Right renal pelvis (tissue), 4 donors: ENCODE measurements around the gene CCNK. TPM values are rescaled to one million over a fixed set of nuclear protein-coding genes. Genes with fewer than 3 reads are reported as not detected.

Experiments used
- DNase-seq, 4 donors: peaks; one replicate each; pipeline ENCODE4 v3.0.0-alpha.2; 2013; ENCODE audit warnings: low read depth in 4 of 4, low spot score in 3 of 4, missing footprints in 1 of 4
- polyA plus RNA-seq, 4 donors: library from polyadenylated mRNA; unstranded; fragments of 120-200 nt; gene quantifications; one replicate each; pipeline ENCODE4 v1.2.1, GENCODE V29; 2013; ENCODE audit not compliant: insufficient read length in 4 of 4

The CCNK gene
- polyA plus RNA-seq, 4 donors: 41.7 to 54.9 (median 48.3) TPM

DNA sequence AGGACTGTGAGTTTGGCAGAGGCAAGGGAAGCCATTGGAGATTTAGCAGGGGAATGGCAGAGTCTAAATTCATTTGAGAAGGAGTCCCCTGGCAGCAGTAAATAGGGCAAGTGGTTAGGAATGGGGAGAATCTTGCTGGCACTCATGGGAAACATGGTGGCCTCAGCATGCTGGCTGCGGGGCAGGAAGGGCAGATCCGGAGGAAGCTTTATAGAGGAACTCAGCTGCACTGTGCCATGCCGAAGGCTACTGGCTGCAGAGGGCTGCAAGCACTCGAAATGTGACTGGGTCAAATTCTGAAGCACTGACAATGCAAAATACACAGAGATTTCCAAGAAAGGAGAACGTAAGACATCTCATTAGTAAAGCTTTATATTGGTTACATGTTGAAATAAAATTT, 23.9 kb downstream of the CCNK start:
- DNase-seq: no peak

DNA sequence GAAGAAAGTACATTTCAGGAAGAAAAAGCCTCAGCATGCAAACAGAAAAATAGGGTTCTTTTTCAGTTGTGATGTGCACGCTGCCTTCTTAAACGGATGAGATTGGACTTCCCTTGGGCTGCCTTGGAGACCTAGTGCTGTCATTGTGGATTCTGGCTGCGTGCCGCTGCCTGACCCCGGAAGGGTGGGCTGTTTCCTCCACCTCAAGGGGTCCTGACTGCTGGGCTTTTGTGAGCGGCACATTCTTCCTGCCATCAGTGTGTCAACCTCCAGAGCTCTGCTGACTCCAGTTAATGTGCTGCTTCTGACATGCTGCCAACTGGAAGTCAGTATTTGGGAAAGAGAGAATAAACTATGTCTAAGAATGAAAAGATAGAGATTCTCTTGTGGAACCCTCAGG, 25.1 kb downstream of the CCNK start:
- no peak for DNase-seq

GRCh38 chr14:99507860-99508640, 26.8 kb downstream of the CCNK start:
- DNase-seq: no peak

DNA sequence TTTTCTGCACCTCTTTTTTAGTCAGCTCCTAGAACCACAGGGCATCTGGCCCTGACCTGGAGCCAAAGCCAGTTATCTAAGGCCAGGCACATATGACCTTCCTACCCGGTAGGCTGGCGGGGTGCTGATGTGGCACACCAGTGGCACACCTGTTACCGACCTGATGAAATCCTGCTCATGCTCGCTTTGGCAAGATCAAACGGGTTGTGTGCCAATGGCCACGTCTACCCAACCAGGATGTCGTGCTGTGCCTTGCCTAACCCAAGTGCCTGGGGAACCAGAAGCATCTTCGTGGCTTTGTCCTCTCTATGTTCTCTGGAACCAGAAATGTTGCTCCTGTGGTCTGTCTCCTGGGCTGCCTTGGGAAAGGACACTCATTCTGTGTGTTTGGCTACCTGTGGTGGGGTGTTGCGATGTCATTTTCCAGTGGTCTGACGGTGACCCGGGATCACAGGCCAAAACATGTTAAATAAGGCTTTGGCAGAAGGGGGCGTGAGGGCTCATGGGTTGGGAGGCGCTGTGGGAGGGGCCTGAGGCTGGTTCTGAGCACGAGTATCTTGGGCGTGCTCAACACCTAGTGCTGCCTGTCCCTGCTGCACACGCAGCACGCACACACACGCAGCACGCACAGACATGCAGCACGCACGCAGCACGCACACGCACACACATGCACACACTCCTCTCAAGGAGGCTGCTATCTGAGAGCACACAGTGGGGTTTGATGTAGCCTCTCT, 27.9 kb downstream of the CCNK start:
- DNase-seq: no peak

GRCh38 chr14:99509871-99510555, 28.8 kb downstream of the CCNK start:
- DNase-seq: no peak

DNA sequence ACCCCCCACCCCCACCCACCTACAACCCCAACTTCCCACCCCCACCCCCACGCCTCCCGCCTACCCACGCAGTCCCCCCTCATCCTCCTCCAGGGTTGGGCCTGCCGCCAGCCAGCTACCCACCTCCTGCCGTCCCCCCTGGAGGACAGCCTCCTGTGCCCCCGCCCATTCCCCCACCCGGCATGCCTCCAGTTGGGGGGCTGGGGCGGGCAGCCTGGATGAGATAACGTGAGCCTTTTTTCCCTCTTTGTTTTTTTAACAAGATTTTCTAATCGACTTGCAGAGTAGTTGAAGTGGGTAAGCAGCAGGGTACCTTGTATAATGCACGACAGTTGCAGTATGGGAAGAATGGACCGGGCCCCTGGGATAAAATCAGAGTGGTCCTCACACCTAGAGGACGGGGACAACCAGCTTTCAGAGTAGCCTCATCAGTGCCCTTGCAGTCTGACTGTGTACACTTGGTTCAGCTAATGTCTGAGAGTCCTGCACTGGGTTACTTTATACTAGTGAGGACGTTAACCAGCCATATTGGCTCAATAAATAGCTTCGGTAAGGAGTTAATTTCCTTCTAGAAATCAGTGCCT, 29.4 kb downstream of the CCNK start:
- DNase-seq: no peak

DNA sequence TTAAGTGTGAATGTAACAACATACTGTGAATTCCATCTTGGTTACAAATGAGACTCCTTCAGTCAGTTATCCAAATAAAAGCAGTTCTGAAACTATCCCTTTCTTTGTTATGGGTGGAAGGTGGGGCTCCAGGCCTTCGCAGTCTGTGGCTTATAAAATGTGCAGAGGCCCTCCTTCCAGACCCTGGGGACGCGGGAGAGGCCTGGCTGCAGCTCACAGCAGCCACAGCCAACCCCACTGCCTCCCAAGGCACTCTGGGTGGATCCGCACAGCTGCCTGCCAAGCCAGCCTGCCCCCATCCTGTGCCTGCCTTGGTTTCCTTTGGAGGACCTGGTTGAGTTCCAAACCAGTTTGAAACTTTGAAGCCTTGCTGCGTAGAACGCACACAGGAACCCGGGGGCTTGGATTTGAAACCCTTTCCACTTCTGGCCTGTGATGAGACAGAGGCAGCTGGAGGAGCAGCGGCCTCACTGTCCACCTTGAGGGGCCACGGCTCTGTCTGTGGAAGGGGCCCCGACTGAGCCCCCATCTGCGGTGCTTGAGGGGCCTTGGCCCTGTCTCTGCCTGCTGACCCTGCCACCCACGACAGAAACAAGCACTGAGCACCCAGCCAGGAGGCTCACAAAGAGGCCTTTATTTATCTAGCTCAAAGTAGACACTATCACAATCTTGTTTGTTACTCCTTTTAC, 30.4 kb downstream of the CCNK start:
- DNase-seq: no peak

- no peak for DNase-seq
Measured at GRCh38 chr14:99512110-99512449, 30.9 kb downstream of the CCNK start.

DNA sequence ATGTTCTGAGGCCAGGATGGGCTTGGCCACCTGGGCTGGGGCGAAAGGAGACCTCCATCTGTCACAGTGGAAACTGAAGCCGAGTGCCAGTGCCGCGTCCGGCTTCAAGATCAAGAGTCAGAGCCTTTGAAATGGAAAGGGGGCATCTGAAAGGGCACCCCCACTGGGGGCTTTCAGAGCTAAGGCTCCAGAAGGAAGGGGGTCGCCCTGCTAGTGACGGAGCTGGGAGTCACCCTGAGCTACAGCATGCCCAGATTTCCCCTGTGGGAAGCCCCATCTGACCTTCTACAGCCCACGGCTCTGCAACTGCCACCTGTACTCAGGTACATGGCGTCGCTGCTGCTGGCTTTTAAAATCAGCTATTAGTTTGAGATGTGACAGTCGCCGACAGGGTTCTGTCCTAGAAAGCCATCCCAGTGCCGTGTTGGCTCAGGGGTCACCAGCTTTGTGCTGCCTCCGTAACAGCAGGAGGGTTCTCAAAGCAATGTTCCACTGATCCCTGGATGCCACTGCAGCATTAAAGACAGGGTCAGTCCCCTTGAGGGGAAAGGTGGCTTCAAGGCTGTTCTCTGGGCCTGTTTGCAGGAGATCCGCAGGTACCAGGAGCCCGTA, 31.5 kb downstream of the CCNK start:
- no peak for DNase-seq

GRCh38 chr14:99513183-99513694, 32.0 kb downstream of the CCNK start:
- DNase-seq: no peak

DNA sequence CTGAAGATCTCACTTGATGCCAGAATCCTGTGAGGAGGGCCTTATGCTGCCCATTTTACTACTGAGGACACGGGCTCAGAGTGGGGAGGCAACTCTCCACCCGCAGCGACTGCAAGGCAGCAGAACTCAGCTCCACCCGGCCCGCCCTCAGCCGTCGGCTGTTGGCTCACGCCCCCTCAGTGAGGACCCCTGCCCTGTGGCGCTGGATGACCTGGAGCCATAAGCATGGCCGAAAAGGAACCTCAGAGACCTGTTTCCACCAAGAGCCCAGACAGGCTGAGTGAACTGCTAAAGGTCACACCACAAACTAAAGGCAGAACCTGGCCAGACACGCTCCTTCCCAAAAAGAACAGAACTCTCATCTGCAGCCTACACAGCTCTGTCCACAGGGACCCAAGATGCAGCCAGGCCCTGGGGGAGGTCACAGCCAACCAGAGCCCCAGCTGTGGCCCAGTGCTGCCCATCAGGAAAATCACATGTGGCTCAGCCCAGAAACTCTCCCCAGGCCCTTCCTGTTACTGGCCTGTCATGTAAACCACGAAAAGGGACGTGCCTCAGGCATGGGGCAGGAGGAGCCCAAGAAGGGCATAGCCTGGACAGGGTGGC, 32.8 kb downstream of the CCNK start:
- no peak for DNase-seq

- no peak for DNase-seq
Measured at GRCh38 chr14:99514552-99515300, 33.5 kb downstream of the CCNK start.

GRCh38 chr14:99515301-99516155, 34.3 kb downstream of the CCNK start:
- DNase-seq: no peak

DNA sequence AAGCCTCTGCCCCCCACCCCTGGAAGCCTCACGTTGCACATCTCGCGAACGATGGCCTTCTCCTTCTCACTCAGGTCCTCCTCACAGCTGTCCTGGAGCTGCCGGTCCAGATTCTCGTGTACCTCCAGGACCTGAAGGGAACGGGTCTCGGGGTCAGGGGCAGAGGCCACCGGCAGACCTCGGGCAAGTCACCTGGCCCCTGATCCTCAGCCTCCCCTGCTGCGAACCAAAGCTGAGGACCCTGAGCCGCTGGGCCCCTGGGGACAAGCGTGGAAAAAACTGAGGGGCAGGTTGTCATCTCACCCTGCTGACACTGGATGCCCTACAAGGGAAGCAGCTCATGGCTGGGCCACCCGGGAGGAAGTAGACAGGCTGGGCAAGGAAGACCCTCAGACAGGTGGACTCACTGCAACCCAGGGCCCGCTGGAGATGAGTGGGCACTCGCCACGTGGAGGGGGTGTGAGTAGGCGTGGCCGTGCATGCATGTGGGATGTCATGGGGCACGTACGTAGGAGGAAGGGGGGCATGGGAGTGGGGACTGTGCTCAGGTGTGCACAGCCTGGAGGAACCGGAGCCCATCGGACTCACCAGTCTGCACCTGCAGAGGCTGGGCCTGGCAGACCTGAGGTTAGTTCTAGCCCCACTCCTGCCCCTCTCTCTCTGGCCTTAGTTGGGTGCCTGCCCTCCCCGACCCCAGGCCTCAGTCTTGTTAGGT, 35.1 kb downstream of the CCNK start:
- DNase-seq: no peak

- no peak for DNase-seq
Measured at GRCh38 chr14:99516871-99517642, 35.8 kb downstream of the CCNK start.

DNA sequence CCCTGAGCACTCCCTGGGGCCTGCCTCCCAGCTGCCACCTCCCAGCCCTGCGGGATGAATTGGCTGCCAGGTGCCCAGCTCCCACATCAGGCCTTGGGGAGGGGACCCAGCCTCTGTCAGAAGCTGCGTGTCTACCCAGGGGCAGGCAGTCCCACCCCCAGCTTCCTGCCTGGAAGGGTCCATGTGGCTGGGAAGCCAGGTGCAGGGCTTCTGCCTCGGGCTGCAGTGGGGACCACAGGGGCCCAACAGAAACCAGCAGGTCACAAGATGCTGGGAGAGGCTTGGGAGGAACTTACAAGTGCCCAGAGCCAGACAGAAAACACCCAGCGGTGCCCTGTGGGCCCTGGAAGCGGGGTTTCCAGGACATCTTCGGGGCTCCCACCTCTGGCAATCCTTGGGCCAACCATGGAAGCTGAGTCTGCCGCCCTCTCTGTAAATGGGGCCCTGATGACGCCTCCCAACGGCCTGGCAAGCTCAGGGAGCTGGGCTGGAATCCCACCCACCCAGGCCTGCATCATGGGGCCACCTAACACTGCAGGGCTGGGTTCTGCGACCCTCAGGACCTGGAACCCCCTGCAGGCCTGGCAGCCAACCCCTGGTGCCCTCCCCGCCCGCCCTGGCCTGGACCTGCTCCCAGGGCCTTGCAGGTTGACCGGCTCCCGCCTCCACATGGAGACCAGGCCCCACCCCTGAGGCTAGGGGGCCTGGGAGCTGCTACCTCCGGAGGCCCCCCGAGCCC, 36.6 kb downstream of the CCNK start:
- no peak for DNase-seq
